ENCODE results near the gene LDLRAD3. TPM values are rescaled to one million over a fixed set of nuclear protein-coding genes. Genes with fewer than 3 reads are reported as not detected.

The LDLRAD3 gene
- total RNA-seq, 1 donor, result 10.5 TPM

DNA sequence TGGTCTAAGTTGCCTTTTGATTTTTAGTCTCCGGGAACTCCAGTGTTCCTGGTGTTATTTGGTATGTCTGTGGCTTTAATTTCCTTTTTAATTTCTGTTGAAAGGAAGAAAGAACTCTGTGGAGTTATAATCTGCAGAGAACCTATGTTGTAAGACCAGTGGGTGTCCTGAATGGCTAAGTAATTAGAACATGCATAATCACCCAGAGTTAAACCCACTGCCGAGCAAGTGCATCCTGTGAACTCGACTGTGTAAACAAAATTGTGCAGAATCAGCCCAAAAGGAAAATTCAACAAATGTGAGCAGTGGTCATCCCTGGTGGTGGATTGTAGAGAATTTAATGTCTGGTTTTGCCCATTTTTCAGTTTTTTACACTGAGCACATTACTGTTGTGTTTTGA is 182.8 kb downstream of the LDLRAD3 start:
- Histone ChIP-seq H3K36me3 (ENCODE audit: insufficient read depth, low read length) (no peaks in the 10 kb centered on the region), H4K20me1 (ENCODE audit: insufficient read depth, low read length) (peaks cover 3% of the 10 kb centered on the region), H3K27me3 (ENCODE audit: insufficient read depth, low read length) (no peaks in the 10 kb centered on the region), H3K4me1 (ENCODE audit: insufficient read depth, low read length) (peaks cover 5% of the 10 kb centered on the region), H3K4me3 (ENCODE audit: insufficient read depth, low read length) (no peak overlapping the region), H3K27ac (ENCODE audit: low read depth, low read length) (no peak overlapping the region), H3K9me3 (ENCODE audit: low read depth, low read length) (no peaks in the 10 kb centered on the region), H3K79me2 (ENCODE audit: insufficient read depth, low read length) (no peaks in the 10 kb centered on the region), H3K4me2 (ENCODE audit: insufficient read depth, low read length) (no peak overlapping the region), H2AFZ (ENCODE audit: low read length) (no peak overlapping the region)
- TF ChIP-seq, protein P1, sequence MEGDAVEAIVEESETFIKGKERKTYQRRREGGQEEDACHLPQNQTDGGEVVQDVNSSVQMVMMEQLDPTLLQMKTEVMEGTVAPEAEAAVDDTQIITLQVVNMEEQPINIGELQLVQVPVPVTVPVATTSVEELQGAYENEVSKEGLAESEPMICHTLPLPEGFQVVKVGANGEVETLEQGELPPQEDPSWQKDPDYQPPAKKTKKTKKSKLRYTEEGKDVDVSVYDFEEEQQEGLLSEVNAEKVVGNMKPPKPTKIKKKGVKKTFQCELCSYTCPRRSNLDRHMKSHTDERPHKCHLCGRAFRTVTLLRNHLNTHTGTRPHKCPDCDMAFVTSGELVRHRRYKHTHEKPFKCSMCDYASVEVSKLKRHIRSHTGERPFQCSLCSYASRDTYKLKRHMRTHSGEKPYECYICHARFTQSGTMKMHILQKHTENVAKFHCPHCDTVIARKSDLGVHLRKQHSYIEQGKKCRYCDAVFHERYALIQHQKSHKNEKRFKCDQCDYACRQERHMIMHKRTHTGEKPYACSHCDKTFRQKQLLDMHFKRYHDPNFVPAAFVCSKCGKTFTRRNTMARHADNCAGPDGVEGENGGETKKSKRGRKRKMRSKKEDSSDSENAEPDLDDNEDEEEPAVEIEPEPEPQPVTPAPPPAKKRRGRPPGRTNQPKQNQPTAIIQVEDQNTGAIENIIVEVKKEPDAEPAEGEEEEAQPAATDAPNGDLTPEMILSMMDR (IDR thresholded peaks at IDR 0.05; ENCODE audit: extremely low read depth, low read depth, low read length), result no peak
- no peak for DNase-seq (ENCODE audit: insufficient read length, low spot score, missing footprints)

DNA sequence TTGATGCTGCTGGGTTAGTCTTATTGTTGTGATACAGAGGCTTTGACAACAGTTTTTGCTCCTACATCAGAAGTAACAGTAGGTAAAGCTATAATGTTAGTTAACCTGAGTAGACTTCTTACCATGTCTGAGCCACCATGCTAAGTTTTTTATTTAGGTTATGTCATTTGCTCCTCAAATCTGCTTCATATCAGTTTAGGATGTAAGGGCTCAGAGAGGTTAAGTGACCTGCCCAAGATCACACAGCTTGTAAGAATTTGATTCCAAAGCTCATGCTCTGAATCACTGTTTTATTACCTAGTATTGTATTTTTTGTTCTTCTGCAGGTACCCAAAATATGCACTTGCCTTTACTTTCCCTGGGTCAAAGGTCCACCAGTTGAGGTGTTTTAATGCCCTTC is 183.7 kb downstream of the LDLRAD3 start:
- no peaks in the 10 kb centered on the region for H3K36me3 ChIP-seq (ENCODE audit: insufficient read depth, low read length)
- H4K20me1 ChIP-seq (ENCODE audit: insufficient read depth, low read length), result peaks cover 3% of the 10 kb centered on the region
- no peak overlapping the region for H3K4me3 ChIP-seq (ENCODE audit: insufficient read depth, low read length)
- no peaks in the 10 kb centered on the region for H3K79me2 ChIP-seq (ENCODE audit: insufficient read depth, low read length)
- no peaks in the 10 kb centered on the region for H3K27me3 ChIP-seq (ENCODE audit: insufficient read depth, low read length)
- TF ChIP-seq, protein P1 (IDR thresholded peaks at IDR 0.05; ENCODE audit: extremely low read depth, low read depth, low read length), result no peak
- no peak overlapping the region for H3K27ac ChIP-seq (ENCODE audit: low read depth, low read length)
- H2AFZ ChIP-seq (ENCODE audit: low read length), result no peak overlapping the region
- no peaks in the 10 kb centered on the region for H3K9me3 ChIP-seq (ENCODE audit: low read depth, low read length)
- DNase-seq (ENCODE audit: insufficient read length, low spot score, missing footprints), result no peak
- peaks cover 4% of the 10 kb centered on the region for H3K4me1 ChIP-seq (ENCODE audit: insufficient read depth, low read length)
- no peak overlapping the region for H3K4me2 ChIP-seq (ENCODE audit: insufficient read depth, low read length)

DNA sequence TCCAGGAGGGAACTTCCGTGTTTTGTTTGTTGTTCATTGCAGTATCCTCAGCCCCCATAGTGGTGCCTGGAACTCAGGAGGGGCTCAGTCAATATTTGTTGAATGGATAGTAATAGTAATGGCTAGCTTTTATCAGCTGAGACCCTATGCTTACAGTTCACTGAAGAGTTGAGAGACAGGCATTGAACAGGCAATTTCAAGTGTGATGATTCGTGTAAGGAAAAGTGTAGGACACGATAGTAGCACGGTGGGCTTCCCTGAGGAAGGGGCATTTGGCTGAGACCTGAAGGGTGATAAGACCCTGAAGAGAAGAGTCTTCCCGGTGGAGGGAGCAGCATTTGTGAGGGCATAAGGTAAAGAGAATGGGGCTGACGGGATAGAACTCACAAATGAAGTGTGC is 186.1 kb downstream of the LDLRAD3 start:
- Histone ChIP-seq H3K4me2 (ENCODE audit: insufficient read depth, low read length) (no peak overlapping the region), H3K4me1 (ENCODE audit: insufficient read depth, low read length) (no peaks in the 10 kb centered on the region), H2AFZ (ENCODE audit: low read length) (no peak overlapping the region), H3K9me3 (ENCODE audit: low read depth, low read length) (no peaks in the 10 kb centered on the region), H4K20me1 (ENCODE audit: insufficient read depth, low read length) (peaks cover 3% of the 10 kb centered on the region), H3K4me3 (ENCODE audit: insufficient read depth, low read length) (no peak overlapping the region), H3K36me3 (ENCODE audit: insufficient read depth, low read length) (no peaks in the 10 kb centered on the region), H3K27ac (ENCODE audit: low read depth, low read length) (no peak overlapping the region), H3K79me2 (ENCODE audit: insufficient read depth, low read length) (no peaks in the 10 kb centered on the region), H3K27me3 (ENCODE audit: insufficient read depth, low read length) (no peaks in the 10 kb centered on the region)
- TF ChIP-seq, protein P1 (IDR thresholded peaks at IDR 0.05; ENCODE audit: extremely low read depth, low read depth, low read length), result no peak
- no peak for DNase-seq (ENCODE audit: insufficient read length, low spot score, missing footprints)

DNA sequence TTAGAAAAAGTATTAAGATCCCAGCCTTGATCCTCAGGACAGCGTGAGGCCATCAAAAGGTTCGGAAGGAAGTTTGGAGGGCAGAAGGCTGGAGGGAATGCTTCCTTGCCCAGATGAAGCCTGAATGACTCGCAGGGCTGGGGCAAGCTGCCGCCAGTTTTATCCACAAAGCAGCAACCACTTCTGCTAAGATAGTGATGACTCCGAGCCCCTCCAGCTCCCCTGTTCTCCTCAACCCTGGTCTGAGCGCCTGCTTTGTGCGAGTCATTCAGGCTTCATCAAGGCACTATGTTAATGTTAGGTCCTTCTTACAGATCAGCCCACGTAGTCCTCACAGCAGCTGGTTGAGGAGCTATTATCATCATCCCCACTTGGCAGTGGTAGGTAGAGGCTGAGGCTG is 186.5 kb downstream of the LDLRAD3 start:
- H3K27ac ChIP-seq (ENCODE audit: low read depth, low read length), result no peak overlapping the region
- no peak overlapping the region for H3K4me2 ChIP-seq (ENCODE audit: insufficient read depth, low read length)
- H3K4me3 ChIP-seq (ENCODE audit: insufficient read depth, low read length), result no peak overlapping the region
- no peaks in the 10 kb centered on the region for H3K79me2 ChIP-seq (ENCODE audit: insufficient read depth, low read length)
- no peak overlapping the region for H2AFZ ChIP-seq (ENCODE audit: low read length)
- H3K27me3 ChIP-seq (ENCODE audit: insufficient read depth, low read length), result no peaks in the 10 kb centered on the region
- TF ChIP-seq, protein P1 (IDR thresholded peaks at IDR 0.05; ENCODE audit: extremely low read depth, low read depth, low read length), result no peak
- no peaks in the 10 kb centered on the region for H3K36me3 ChIP-seq (ENCODE audit: insufficient read depth, low read length)
- no peaks in the 10 kb centered on the region for H3K4me1 ChIP-seq (ENCODE audit: insufficient read depth, low read length)
- no peak for DNase-seq (ENCODE audit: insufficient read length, low spot score, missing footprints)
- peaks cover 3% of the 10 kb centered on the region for H4K20me1 ChIP-seq (ENCODE audit: insufficient read depth, low read length)
- H3K9me3 ChIP-seq (ENCODE audit: low read depth, low read length), result no peaks in the 10 kb centered on the region

Data from osteoblast (primary cell).